NCI-H1048 (cell line): ENCODE results near the gene RASSF5.
"Not testable (repeated sequence)": the region's sequence is repeated elsewhere in the genome, so short reads cannot be mapped to it uniquely, and the experiment has no call there.

ENCODE experiments used
- DNase-seq: peaks from one replicate; lab custom pipeline; 2025; lab: John Stamatoyannopoulos, UW

RASSF5 gene

DNA sequence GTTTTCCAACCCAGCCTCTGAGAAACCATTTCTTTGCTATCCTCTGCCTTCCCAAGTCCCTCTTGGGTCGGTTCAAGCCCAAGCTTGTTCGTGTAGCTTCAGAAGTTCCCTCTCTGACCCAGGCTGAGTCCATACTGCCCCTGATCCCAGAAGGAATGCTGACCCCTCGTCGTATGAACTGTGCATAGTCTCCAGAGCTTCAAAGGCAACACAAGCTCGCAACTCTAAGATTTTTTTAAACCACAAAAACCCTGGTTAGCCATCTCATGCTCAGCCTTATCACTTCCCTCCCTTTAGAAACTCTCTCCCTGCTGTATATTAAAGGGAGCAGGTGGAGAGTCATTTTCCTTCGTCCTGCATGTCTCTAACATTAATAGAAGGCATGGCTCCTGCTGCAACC lies 81.2 kb downstream of the RASSF5 start:
- DNase-seq: no peak

DNA sequence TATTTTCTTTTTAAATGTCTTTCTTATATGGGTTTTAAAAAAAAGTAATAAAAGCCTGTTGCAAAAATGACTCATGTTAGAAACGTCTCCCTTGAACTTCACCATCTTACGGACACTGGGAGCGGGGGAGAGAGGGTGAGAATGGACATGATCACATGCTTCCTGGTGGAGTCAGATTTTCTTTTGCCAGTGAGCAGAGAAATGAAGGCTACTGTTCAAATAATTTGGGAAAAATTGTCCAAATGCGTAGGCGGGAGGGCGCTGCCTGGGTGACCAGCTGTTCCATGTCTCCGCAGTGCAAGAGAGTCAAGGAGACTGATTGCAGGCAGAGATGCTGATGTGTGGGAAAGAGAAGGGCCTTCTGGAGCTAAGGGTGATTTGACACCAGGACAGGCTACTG lies 81.9 kb downstream of the RASSF5 start:
- no peak for DNase-seq

DNA sequence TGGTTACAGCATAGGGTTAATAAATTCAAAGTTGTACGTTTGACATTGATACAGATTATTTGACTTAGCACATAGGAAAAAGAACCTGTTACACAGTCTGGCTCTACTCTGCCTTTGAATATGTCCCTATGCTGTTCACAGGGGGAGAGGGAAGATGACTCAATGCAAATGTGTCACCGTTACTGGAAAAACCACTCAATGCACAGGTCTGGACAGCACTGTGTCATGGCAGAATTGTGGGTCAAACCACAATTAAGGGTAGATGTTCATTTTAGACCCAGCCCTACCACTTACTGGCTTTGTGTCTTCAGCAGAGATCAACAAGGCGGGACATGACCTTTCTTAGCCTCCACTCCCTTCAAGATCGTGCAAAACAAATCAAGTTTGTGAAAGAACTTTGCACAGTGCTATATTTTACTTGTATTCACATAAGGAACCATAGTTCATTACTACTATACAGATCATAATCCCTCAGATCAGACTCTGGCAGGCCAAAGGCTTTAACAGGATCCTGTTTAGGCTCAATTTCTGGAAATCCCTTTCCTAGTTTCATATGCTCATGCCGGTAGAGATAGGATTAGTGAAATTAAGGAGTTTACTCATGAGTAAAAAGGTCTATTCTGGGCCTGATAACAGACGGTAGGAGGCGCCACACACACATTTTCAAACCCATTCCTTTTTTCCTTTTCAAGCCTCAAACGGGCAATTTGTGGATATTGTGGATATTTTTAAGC lies 82.9 kb downstream of the RASSF5 start:
- no peak for DNase-seq

DNA sequence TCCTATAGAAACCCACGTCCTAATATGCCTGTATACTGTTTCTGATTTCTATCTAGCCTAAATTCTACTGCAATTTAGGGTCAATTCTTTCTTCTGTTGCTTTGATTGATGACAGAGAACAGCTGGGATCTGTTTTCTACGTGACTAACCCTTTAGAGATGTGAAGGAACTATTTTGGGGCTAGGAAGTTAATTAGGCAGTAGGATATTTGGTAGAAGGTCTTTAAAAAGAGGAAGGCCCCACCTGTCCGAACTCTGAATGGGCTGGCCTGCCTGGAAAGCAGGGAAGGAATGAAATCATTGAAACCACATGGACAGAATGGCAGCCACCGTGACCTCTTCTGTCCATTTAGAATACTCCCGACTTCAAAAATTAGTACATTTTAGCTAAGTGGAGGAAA lies 83.9 kb downstream of the RASSF5 start:
- no peak for DNase-seq

DNA sequence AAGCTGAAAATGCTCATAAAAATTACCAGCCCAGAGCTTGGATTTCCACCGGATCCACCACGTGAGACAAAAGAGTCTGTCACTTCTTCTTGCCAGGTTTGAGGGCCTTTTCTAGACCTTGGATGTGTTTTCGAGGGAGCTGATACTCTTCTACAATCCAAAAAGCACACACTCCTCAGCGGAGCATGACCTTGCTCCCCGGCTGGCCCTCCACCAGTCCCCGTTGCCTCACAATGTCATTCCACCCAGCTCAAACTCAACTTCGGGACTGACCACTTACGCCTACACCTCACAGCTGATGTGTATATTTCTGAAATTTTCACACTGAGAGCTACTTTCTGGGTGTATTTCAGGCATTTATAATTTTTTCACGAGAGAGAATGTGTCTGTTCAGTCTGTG lies 84.4 kb downstream of the RASSF5 start:
- no peak for DNase-seq

DNA sequence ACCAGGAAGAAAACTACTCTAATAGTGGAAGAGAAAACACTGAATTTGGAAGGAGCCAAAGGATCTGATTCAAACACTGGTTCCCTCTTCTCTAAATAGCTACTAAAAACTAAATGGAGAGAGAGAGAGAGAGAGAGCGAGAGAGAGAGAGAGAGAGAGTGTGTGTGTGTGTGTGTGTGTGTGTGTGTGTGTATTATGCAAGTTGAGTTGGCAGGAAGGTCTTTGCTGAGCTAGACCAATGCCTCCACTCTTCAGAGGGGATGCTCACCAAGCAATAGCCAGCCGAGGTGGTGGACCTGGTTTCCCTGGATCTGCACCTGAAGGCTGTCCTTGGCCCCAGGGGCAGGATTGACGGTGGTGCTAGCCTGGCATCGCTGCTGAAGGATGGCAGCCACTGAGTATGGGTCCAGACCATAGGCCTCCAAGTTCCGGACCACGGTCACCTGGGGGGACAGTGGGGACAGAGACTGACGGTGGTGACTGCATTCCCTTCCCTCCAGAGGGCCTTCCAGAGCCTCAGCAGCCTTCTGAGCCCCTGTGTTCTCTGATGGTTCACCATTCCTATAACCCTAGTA lies 86.1 kb downstream of the RASSF5 start:
- DNase-seq: no peak

DNA sequence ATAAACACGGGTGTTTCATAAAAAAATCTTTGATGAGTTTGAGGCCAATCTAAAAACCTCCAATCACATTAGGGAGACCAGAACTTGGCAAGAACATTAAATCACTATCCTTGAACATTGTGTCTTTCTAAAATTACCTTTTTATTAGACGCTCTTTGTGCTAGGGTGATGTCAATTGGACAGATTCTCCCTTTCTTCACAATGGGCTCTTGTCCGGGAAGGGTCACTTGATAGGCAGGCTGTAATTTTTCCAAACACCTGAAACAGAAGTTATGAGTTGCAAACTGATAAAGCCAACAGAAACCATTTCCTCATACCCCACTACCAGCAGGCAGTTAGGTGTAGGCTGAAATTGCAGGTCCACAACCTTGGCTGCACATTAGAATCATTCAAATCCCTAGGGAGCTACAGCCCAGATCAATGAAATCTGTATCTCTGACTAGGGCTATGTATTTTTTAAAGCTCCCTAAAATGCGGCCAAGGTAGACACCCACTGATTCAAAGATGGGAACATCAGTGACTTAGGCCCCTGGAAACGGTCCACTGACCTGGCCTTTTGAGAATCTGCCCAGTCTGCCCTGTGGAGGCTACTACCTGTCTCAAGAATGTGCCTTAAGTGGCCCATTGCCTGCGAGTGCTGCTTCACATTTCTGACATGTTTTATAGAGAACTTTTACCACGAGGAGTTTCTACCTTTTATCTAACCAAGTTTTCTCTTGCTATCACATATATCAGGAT lies 88.4 kb downstream of the RASSF5 start:
- no peak for DNase-seq

DNA sequence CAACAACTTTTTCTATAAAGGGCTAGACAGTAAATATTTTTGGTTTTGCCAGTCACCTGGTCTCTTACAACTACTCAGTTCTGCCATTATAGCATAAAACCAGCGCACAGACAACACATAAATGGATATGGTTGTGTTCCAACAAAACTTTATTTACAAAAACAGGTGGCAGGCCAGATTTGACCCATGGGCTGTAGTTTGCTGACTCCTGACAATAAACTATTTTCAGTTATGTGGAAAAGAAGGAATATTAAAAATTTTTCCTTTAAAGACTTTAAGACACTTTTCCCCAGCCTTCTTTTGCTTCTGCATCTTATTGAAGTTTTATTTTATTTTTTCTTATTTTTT lies 89.0 kb downstream of the RASSF5 start:
- DNase-seq: no peak

DNA sequence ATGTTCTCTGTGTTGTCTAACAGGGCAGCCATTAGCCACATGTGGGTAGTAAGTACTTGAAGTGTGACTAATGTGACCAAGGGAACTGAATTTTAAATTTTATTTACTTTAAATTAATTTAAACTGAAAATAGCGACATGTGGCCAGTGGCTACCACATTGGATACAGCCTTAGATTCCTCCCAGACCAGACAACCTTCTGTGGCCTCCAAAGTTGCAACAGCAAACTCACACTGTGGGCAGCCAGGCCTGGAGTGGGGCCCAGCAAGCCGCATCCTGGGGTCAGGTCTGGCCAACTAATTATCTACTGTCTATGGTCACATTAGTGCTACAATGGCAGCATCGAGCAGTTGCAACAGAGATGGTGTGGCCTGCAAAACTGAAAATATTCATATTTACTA lies 93.2 kb downstream of the RASSF5 start:
- no peak for DNase-seq

DNA sequence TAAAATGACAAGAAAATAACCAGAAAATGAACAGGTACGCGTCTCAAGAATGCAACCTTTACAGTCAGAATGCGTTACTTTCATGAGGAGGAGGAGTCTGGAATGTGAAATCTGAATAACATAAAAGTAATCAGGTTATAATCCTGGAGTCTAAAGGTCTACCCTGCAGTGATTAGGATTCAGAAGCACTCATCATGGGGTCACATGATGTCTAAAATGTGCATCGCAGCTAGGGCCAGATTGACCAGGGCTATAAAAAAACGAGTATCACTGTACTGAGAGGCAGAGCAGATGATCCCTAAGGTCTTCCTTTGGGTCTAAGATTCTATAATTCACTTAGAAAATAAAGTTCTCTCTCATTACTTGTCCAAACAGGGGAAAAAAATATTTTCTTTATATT lies 97.5 kb downstream of the RASSF5 start:
- DNase-seq: no peak

DNA sequence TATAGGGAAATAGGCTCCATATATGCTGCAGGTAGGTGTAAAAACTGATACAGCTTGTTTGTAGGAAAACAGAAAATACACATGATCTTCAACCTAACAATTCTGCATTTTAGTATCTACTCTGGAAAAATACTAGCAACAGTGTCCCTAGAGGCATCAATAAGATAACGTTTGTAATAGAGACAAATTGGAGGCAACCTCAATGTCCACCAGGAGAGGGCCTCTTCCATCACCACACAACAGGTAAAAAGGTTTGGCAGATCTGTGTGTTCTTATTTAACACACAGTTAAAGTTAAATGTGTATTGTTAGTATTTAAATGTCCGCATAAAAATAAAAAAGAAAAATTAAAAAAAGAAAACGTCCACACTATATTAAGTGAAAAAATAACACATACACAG lies 99.5 kb downstream of the RASSF5 start:
- no peak for DNase-seq

DNA sequence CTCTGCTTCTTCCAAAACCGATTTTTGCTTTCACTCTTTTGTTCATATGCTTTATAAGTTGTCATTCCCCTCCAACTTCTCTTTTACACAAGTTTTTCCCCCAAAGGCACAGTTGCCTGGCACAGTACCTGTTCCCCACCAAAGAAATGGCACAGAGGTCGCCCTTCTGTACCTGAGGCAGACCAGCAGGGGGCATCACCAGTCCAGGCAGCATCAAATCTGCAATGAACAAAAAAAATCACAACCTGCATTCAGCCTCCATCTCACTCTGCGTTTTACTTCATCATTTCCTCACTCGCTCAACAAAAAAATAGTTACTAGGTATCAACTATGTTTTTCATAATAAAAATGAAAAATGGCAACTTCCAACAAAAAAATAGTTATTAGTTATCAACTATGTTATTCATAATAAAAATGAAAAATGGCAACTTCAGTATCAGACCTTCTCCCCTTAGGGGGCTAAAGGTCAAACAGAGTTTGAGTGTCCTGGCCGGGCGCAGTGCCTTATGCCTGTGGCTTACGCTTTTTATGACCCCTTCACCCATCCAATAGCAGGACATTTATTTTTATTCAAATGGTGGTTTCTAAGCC lies 100.9 kb downstream of the RASSF5 start:
- no peak for DNase-seq

DNA sequence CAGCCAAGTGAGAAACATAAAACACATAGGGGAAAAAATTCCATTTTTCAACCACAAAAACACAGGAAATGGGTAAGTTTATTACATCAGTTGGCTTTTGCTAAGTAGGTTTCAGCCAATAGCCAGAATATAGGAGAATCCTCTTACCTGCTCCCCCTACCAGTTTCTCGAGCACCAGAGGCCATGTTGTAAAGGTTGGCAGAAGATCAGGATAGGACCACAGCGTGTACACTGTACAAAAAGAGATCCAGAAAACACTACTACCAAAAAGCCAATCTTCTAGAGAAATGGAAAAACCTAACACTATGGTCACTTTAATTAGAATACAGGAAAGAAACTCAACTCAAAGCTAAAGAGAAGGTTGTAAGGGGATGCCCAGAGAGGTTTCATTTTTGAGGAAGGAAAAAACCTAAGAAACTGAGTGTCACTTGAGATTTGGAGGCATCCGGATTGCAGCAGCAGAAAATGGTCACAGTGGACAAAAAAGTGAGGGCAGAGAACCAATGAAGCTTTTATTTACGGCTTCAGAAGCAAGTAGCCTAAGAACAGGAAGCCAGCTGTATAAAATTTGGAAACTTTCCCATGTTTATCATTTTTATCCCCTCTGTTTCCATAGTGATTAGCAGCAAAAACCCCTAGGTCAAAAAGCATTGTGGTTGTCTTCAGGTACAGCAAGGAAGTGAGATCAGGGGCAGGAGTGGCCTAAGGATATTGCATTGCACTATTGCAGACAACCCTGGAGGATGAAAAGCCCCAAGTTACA lies 102.1 kb downstream of the RASSF5 start:
- no peak for DNase-seq

DNA sequence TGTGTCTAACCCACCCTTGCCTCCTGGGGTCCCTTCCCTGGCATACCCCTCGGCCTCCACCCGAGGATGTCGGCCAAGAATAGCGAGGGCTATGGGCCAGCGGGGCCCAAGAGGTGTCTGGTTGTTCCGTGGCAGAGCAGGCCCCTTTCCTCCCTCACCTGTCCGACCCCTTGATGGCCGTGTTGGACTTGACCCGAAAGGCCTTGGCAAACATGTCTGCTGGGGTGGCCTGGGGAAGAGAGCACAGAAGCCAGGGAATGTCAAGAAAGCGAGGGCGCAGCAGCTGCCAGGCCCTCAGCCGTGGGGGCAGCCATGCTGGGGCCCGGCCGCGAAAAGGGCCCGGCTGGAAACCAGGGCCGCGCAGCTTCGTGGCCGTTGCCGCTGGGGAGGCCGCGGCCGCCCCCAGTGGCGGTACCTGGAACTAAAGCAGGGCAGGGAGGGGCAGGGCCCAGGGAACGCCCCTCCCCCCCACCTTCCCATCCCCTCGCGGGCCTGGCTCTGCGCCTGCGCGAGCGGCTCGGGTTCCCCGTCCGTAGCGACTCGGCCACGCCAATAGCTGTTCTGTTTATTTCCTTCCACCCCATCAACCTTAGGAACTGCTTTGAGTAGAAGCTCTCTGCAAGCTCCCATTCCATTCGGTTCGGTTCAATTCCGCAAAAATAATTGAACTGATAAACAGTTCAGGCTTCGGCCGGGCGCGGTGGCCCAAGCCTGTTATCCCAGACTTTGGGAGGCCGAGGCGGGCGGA lies 105.0 kb downstream of the RASSF5 start, which contains the start of gene EIF2D:
Gene EIF2D, minus strand, starts transcription at position 337 of the 748 bp plus-strand sequence. Its CDS starts 123 bp downstream, at position 214.
- DNase-seq: peak; percentile 99

DNA sequence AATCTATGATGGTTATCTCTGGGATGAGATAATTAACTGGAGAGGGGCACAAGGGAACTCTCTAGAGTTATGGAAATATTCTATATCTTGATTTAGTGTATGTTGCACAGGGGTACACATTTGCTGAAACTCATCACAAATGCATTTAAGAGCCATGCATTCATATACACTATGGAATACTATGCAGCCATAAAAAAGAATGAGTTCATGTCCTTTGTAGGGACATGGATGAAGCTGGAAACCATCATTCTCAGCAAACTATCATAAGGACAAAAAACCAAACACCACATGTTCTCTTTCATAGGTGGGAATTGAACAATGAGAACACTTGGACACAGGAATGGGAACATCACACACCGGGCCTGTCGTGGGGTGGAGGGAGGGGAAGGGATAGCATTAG lies 119.1 kb downstream of the RASSF5 start:
- DNase-seq: not testable (repeated sequence)

DNA sequence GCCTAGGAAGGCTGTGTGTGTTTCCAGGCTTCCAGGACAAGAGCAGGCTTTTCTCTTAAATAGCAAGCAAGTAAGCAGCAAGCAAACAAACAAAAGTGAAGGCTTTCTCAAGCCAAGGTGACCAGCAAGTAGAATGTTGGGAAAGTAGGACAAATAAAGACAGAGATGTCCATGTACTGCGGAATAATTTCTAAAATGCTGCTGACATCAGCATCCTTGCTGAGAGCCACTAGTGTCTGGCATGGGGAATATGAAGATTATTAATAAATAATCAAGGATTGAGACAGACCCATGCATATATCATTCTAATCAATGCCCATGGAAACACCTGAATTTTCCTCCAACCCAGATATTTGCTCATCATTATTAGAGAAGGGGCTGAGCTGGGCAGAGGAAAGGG lies 121.6 kb downstream of the RASSF5 start:
- no peak for DNase-seq

DNA sequence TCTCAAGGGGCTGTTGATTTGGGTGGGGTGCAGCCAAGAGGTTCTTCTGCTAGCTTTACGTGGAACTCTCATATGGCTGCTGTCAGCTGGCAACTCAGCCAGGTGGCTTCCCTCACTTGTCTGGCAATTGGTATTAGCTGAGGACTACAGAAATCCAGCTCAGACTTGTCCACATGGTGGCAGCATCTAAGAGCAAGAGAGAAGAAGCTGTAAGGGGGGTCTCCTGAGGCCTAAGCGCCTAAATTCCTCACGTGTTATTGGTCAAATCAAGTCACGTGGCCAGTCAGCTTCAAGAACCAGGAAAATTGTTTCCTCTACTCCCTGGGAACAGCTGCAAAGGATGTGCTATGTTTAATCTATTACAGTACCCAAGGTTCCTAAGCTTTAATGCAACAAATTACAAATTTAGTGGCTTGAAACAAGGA lies 123.8 kb downstream of the RASSF5 start:
- peak; percentile 44 for DNase-seq

DNA sequence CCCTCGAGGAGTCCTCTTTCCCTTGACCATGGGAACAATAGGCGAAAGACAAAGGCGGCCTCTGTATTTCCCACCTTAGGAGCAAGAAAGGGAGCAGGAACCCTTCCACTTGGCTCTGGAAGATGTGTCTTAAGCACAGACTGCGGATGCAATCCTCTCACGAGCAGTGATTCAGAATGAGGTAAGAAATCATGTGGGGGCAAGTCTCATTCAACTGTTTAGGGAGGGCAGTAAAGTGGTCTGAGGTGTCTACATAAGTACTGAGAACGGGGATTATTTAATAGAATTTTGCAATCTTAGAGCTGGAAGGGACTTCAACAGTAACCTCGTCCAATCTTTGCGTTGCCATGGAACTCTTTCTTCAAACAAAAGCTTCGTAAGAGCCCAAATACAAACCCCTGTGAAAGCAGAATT lies 126.4 kb downstream of the RASSF5 start:
- no peak for DNase-seq

DNA sequence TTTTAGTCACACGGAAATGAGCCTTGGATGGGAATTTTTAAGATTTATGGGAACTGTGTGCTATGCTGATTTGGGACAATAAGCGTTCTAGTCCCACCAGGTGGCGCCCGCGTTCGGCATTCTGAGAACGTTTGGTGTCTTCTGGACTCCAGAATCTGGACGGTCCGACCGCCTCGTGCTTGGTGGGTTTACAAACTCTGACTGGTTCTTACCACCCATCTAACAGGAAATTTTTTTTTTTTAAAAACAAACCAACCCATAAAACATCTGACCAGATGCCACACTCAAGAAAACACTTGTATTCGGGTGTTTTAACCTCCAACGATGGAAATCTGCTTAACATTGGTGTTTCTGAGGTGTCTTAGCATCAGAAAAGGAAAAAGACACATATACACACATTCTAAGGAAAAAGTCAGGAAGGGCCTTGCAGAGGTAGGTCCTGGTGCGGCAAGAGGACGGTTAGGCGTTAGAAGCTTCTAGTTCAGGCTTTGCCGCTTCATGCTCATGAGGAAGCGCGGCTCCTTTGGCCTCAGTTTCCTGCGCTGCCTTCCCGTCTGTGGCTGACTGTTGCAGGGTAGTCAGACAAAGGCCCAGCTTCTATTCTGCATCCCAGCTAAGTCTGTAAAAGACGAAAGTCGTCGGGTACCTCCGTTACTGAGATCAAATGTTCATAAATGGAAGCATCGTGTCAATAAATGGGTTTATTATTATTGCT lies 127.2 kb downstream of the RASSF5 start:
- peak; percentile 91 for DNase-seq

DNA sequence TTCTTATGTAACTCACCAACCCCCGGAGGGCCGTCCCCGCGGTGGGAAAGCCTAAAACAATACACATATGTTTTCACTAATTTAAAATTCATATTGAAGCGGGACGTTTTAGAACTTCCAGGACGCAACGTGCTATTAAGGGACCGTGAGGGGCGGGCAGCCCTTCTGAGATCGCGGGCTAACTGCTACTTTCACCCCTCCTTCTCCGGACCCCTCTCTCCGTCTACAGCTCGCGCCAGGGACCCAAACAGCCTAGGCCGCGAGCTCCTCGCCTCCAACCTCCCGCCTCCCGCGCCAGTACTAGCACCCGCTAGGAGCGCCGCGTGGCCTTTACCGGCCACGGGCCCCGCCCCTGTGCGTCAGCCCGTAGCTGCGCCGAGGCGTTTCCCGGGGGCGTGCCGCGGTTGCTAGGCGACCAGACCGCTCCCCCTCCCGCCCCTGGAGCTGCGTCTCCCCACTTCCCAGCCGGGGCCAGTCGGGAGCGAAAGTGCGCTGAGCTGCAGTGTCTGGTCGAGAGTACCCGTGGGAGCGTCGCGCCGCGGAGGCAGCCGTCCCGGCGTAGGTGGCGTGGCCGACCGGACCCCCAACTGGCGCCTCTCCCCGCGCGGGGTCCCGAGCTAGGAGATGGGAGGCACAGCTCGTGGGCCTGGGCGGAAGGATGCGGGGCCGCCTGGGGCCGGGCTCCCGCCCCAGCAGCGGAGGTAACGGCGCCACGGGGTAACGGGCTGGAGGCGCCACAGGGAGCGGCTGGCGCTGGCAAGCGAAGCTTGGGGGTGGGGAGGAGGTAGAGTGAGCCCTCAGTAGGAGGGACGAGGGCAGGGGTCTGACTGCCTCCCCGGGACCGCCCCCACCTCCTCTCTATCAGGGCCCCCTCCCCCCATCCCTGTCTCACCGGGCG lies 128.0 kb downstream of the RASSF5 start, which contains the start of gene DYRK3:
Gene DYRK3, plus strand, starts transcription at position 457 of the 898 bp plus-strand sequence. Its CDS starts 168 bp downstream, at position 625.
- DNase-seq: peak; percentile 96
